Measurements from ENCODE around the gene TNPO3. TPM values are rescaled to one million over a fixed set of nuclear protein-coding genes. Genes with fewer than 3 reads are reported as not detected.

Gene TNPO3
- total RNA-seq, 2 experiments from 2014 or later = 17.1 to 18.7 TPM

DNA sequence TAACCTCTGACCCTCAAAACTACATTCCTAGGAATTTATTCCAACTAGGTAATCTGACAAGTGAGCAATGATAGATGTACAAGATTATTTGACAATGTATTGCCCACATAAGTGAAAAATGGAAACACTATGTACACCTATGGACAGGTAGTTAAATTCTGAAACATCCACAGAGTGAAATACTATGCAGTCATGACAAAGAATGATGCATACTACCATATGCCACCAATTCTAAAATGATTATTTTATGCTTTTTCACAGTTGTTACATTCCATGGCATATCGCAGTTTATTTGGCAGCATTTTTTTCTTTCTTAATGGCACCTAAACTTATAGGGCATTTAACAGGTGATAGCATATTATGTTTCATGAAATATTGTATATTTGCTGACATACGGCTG lies 20.1 kb upstream of the TNPO3 start:
- H3K27ac ChIP-seq (ENCODE audit: low read depth in 1 of 2, low read length in 2 of 2) = no peak overlapping the region
- Mint-ChIP-seq H3K4me1 (ENCODE audit: low read depth) (no peaks in the 10 kb centered on the region), H3K4me3 (no peak overlapping the region), H3K36me3 (ENCODE audit: low read depth) (no peaks in the 10 kb centered on the region), H3K27ac (no peak overlapping the region), H3K9me3 (no peaks in the 10 kb centered on the region), H3K27me3 (peaks cover 6% of the 10 kb centered on the region)
- ChIA-PET CTCF (no interaction called here), POLR2A (no interaction called here)
- intact Hi-C loops (cut with DNase I, micrococcal nuclease) = no loop called here
- H3K36me3 ChIP-seq (ENCODE audit: insufficient read depth, low read length) = no peaks in the 10 kb centered on the region
- H3K4me3 ChIP-seq (ENCODE audit: low read length) = no peak overlapping the region
- ATAC-seq (ENCODE audit: poor library complexity) (no peak), DNase-seq (no peak)
- TF ChIP-seq, protein P1, sequence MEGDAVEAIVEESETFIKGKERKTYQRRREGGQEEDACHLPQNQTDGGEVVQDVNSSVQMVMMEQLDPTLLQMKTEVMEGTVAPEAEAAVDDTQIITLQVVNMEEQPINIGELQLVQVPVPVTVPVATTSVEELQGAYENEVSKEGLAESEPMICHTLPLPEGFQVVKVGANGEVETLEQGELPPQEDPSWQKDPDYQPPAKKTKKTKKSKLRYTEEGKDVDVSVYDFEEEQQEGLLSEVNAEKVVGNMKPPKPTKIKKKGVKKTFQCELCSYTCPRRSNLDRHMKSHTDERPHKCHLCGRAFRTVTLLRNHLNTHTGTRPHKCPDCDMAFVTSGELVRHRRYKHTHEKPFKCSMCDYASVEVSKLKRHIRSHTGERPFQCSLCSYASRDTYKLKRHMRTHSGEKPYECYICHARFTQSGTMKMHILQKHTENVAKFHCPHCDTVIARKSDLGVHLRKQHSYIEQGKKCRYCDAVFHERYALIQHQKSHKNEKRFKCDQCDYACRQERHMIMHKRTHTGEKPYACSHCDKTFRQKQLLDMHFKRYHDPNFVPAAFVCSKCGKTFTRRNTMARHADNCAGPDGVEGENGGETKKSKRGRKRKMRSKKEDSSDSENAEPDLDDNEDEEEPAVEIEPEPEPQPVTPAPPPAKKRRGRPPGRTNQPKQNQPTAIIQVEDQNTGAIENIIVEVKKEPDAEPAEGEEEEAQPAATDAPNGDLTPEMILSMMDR (IDR thresholded peaks at IDR 0.05) = no peak
- H3K9me3 ChIP-seq (ENCODE audit: control insufficient read depth in 1 of 2, insufficient read depth in 1 of 2, low read length in 2 of 2) = no peaks in the 10 kb centered on the region
- H3K4me1 ChIP-seq (ENCODE audit: insufficient read depth, low read length) = peaks cover 2% of the 10 kb centered on the region
- H3K27me3 ChIP-seq (ENCODE audit: control insufficient read depth in 1 of 2, insufficient read depth in 2 of 2, low read length in 2 of 2) = no peaks in the 10 kb centered on the region

DNA sequence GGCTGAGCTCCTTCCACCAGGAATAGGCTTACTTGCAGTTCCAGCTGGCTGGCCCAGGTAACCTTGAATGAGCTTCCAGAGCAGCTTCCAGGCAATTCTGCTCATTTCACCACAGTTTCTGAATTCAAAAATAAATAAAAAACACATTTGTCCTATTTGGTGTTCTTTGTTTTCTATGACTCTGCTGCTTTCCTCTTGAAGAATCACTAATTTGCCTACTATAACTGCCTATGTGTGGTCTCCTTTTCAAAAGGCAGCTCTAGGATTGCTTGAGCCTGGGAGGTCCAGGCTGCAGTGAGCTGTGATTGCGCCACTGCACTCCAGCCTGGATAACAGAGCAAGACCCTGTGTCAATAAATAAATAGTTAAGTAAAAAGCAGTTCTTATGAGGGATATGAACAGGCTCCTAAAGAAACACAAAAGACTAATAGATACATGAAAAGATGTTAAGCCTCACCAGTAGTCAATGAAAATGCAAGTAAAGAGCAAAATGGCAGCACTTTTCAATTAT lies 19.5 kb upstream of the TNPO3 start:
- ATAC-seq (ENCODE audit: poor library complexity) (no peak), DNase-seq (no peak)
- Mint-ChIP-seq H3K4me1 (ENCODE audit: low read depth) (no peaks in the 10 kb centered on the region), H3K27me3 (peaks cover 6% of the 10 kb centered on the region), H3K4me3 (no peak overlapping the region), H3K36me3 (ENCODE audit: low read depth) (no peaks in the 10 kb centered on the region), H3K27ac (no peak overlapping the region), H3K9me3 (no peaks in the 10 kb centered on the region)
- TF ChIP-seq, protein P1 (IDR thresholded peaks at IDR 0.05) = no peak
- POLR2A ChIA-PET = interaction anchor here (1.2 kb wide), 1 partner anchor 20 kb away, joined by 3 read pairs; no protein-coding TSS in a partner anchor
- no peak overlapping the region for H3K4me3 ChIP-seq (ENCODE audit: low read length)
- H3K9me3 ChIP-seq (ENCODE audit: control insufficient read depth in 1 of 2, insufficient read depth in 1 of 2, low read length in 2 of 2) = no peaks in the 10 kb centered on the region
- no peak overlapping the region for H3K27ac ChIP-seq (ENCODE audit: low read depth in 1 of 2, low read length in 2 of 2)
- intact Hi-C loops (cut with DNase I, micrococcal nuclease) = no loop called here
- peaks cover 2% of the 10 kb centered on the region for H3K4me1 ChIP-seq (ENCODE audit: insufficient read depth, low read length)
- no peaks in the 10 kb centered on the region for H3K36me3 ChIP-seq (ENCODE audit: insufficient read depth, low read length)
- CTCF ChIA-PET = no interaction called here
- no peaks in the 10 kb centered on the region for H3K27me3 ChIP-seq (ENCODE audit: control insufficient read depth in 1 of 2, insufficient read depth in 2 of 2, low read length in 2 of 2)

DNA sequence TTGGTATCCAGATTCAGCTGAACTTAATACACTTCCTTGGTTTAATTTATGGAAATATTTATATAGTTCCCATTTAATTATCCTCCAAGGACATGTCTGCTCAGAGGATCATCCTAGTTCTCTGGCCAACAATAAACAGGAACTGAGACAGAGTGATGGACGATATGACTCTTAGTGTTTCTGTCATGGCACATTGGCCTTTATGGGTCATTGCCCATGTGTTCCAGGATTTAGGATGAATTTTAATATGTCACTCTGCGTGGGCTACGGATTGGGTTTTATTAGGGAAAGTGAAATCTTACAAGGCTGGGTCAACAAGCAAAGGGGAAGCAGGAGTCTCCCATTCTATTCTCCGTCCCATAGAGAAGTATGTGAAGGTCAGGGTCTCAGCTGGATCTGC lies 18.8 kb upstream of the TNPO3 start:
- TF ChIP-seq, protein P1 (IDR thresholded peaks at IDR 0.05) = no peak
- peaks cover 2% of the 10 kb centered on the region for H3K4me1 ChIP-seq (ENCODE audit: insufficient read depth, low read length)
- H3K9me3 Mint-ChIP-seq = no peaks in the 10 kb centered on the region
- no peaks in the 10 kb centered on the region for H3K9me3 ChIP-seq (ENCODE audit: control insufficient read depth in 1 of 2, insufficient read depth in 1 of 2, low read length in 2 of 2)
- peaks cover 0 to 2% of the 10 kb centered on the region in 2 experiments for H3K27me3 ChIP-seq (ENCODE audit: control insufficient read depth in 1 of 2, insufficient read depth in 2 of 2, low read length in 2 of 2)
- POLR2A ChIA-PET = interaction anchor here (1.2 kb wide), 1 partner anchor 20 kb away, joined by 3 read pairs; no protein-coding TSS in a partner anchor
- no peaks in the 10 kb centered on the region for H3K36me3 Mint-ChIP-seq (ENCODE audit: low read depth)
- no peak overlapping the region for H3K27ac Mint-ChIP-seq
- H3K4me3 ChIP-seq (ENCODE audit: low read length) = no peak overlapping the region
- H3K27me3 Mint-ChIP-seq = peaks cover 6% of the 10 kb centered on the region
- no peak overlapping the region for H3K4me3 Mint-ChIP-seq
- CTCF ChIA-PET = no interaction called here
- ATAC-seq (ENCODE audit: poor library complexity) = no peak
- no peak overlapping the region for H3K27ac ChIP-seq (ENCODE audit: low read depth in 1 of 2, low read length in 2 of 2)
- no peak for DNase-seq
- intact Hi-C loops (cut with DNase I, micrococcal nuclease) = no loop called here
- no peaks in the 10 kb centered on the region for H3K36me3 ChIP-seq (ENCODE audit: insufficient read depth, low read length)
- H3K4me1 Mint-ChIP-seq (ENCODE audit: low read depth) = no peaks in the 10 kb centered on the region

All from CD4-positive, alpha-beta T cell (primary cell).